Endothelial cell of umbilical vein (primary cell): ENCODE measurements around the gene DPYD. TPM values are rescaled to one million over a fixed set of nuclear protein-coding genes. Genes with fewer than 3 reads are reported as not detected.

Source experiments
- BruUV-seq: library from RNA; stranded (reverse); fragments of 400-500 nt; replicated peaks from 2 replicates; lab custom pipeline; 2021; lab: Mats Ljungman, UMichigan
- CTCF ChIA-PET: fragments of 300-600, 350-600 bp; sonication (Branson Sonifier 250); formaldehyde crosslinking; loops from one replicate; lab custom pipeline; 2021; ENCODE audit warnings: antibody characterized with exemption, inconsistent platforms; lab: Charles Lee
- POLR2A ChIA-PET: fragments of 300-600, 350-600 bp; sonication (Branson Sonifier 250); formaldehyde crosslinking; loops from one replicate; lab custom pipeline; 2021; ENCODE audit warnings: antibody characterized with exemption, inconsistent platforms; lab: Charles Lee
- DNase-seq: peaks from one replicate; pipeline ENCODE4 v3.0.0-alpha.2; 2011; ENCODE audit warnings: low read depth, low spot score
- FAIRE-seq: peaks from 2 replicates; lab custom pipeline; 2011; peaks lifted over from hg19 to GRCh38; lab: Jason Lieb, UNC
- H2AFZ ChIP-seq: 2 replicates; pipeline ENCODE4 v1.6.0; 2012; ENCODE audit warnings: low read depth, low read length, control low read depth, inconsistent platforms
- H3K27ac ChIP-seq: 2 replicates; pipeline ENCODE4 v1.5.1; 2011; ENCODE audit warnings: low read depth, mild to moderate bottlenecking, control low read depth, low read length, moderate library complexity; ENCODE audit not compliant: insufficient read depth
- H3K27me3 ChIP-seq, 2 experiments: 2 replicates each; pipeline versions ENCODE4 v1.6.0 to v1.6.1; 2011; ENCODE audit warnings: low read length in 2 of 2, mixed read lengths in 1 of 2; ENCODE audit not compliant: control insufficient read depth in 2 of 2, insufficient read depth in 2 of 2
- H3K36me3 ChIP-seq, 2 experiments: 2 replicates in 1 of 2; 3 replicates in 1 of 2; pipeline ENCODE4 v1.5.1; 2011; ENCODE audit warnings: low read length in 2 of 2, mild to moderate bottlenecking in 1 of 2, moderate library complexity in 1 of 2; ENCODE audit not compliant: control insufficient read depth in 2 of 2, insufficient read depth in 2 of 2; ENCODE audit errors: extremely low read depth in 1 of 2
- H3K4me1 ChIP-seq: 3 replicates; pipeline ENCODE4 v1.5.1; 2011; ENCODE audit warnings: mild to moderate bottlenecking, low read length; ENCODE audit not compliant: control insufficient read depth, insufficient read depth; ENCODE audit errors: extremely low read depth
- H3K4me2 ChIP-seq: 2 replicates; pipeline ENCODE4 v1.6.1; 2011; ENCODE audit warnings: low read length, control low read depth, mixed read lengths; ENCODE audit not compliant: insufficient read depth
- H3K4me3 ChIP-seq, 3 experiments: fragments of 200-600 bp in 1 of 3; sonication (generic), shearing (Covaris generic) in 1 of 3; replicated peaks in 1 of 3; 2 replicates each; pipeline ENCODE4 v1.5.1; 2011 to 2016; ENCODE audit warnings: control low read depth in 3 of 3, low read length in 3 of 3, mild to moderate bottlenecking in 2 of 3, inconsistent platforms in 1 of 3, low read depth in 1 of 3, moderate library complexity in 1 of 3; ENCODE audit not compliant: insufficient read depth in 1 of 3
- H3K79me2 ChIP-seq: 2 replicates; pipeline ENCODE4 v1.6.0; 2012; ENCODE audit warnings: low read length, inconsistent platforms; ENCODE audit not compliant: control insufficient read depth, insufficient read depth
- H3K9ac ChIP-seq: replicated peaks from 2 replicates; pipeline ENCODE3; 2011; ENCODE audit warnings: low read length, control low read depth; ENCODE audit not compliant: insufficient read depth; ENCODE audit errors: extremely low read depth
- H3K9me1 ChIP-seq: replicated peaks from 3 replicates; pipeline ENCODE4 v1.6.0; 2011; ENCODE audit warnings: mild to moderate bottlenecking, low read length; ENCODE audit not compliant: control insufficient read depth, insufficient read depth; ENCODE audit errors: extremely low read depth
- H3K9me3 ChIP-seq: replicated peaks from 2 replicates; pipeline ENCODE4 v1.5.1; 2012; ENCODE audit warnings: low read length, inconsistent platforms; ENCODE audit not compliant: control insufficient read depth, insufficient read depth
- H4K20me1 ChIP-seq: replicated peaks from 2 replicates; pipeline ENCODE3; 2011; ENCODE audit warnings: mild to moderate bottlenecking, low read length; ENCODE audit not compliant: control insufficient read depth, insufficient read depth; ENCODE audit errors: extremely low read depth
- CTCF ChIP-seq, 2 donors: IDR thresholded peaks; 1 replicate in 1 of 2; 2 replicates in 1 of 2; pipeline ENCODE4 v1.5.1; 2011; ENCODE audit warnings: low read length in 2 of 2, mild to moderate bottlenecking in 2 of 2, moderate library complexity in 2 of 2, control low read depth in 1 of 2, inconsistent platforms in 1 of 2, low read depth in 1 of 2; ENCODE audit not compliant: insufficient read depth in 1 of 2; ENCODE audit errors: extremely low read depth in 1 of 2
- EZH2 ChIP-seq: IDR thresholded peaks from 2 replicates; pipeline ENCODE4 v1.6.1; 2012; ENCODE audit warnings: borderline replicate concordance, low read depth, mild to moderate bottlenecking, moderate library complexity, low read length, inconsistent platforms; ENCODE audit not compliant: severe bottlenecking
- FOS ChIP-seq: IDR thresholded peaks from 2 replicates; pipeline ENCODE4 v1.6.1; 2011; ENCODE audit warnings: mild to moderate bottlenecking, low read length, moderate library complexity, borderline replicate concordance; ENCODE audit not compliant: insufficient read depth
- GATA2 ChIP-seq: IDR thresholded peaks from 2 replicates; pipeline ENCODE4 v1.7.0; 2011; ENCODE audit warnings: low read depth, mild to moderate bottlenecking, moderate library complexity, mixed read lengths, low read length; ENCODE audit not compliant: insufficient read length, insufficient read depth
- JUN ChIP-seq: IDR thresholded peaks from 2 replicates; pipeline ENCODE4 v1.6.1; 2011; ENCODE audit warnings: borderline replicate concordance, low read depth; ENCODE audit not compliant: insufficient read length, insufficient read depth
- MAX ChIP-seq: IDR thresholded peaks from 2 replicates; pipeline ENCODE4 v1.6.1; 2011; ENCODE audit not compliant: insufficient read depth, insufficient read length
- MYC ChIP-seq: IDR thresholded peaks from one replicate; pipeline ENCODE4 v1.6.1; 2011; ENCODE audit warnings: mild to moderate bottlenecking, low read depth, low read length
- POLR2A ChIP-seq: IDR thresholded peaks from 2 replicates; pipeline ENCODE4 v1.6.1; 2012; ENCODE audit warnings: low read depth, mild to moderate bottlenecking, control low read depth, low read length
- POLR2AphosphoS5 ChIP-seq: IDR thresholded peaks from 2 replicates; pipeline ENCODE4 v1.6.1; 2012; ENCODE audit warnings: low read depth, mild to moderate bottlenecking, control low read depth, low read length, moderate library complexity; ENCODE audit not compliant: insufficient read depth
- dilution Hi-C: fragments of 300-500 bp; cut with MboI; formaldehyde crosslinking; loops from one replicate; pipeline ENCODE4 v1.15.0; 2019; ENCODE audit warnings: low sequenced_read_pairs; ENCODE audit not compliant: extremely low pct_ligation_motif_present
- intact Hi-C: fragments of 100-400 bp; cut with micrococcal nuclease; formaldehyde crosslinking; loops from one replicate; pipeline ENCODE4 v1.10.0; 2022
- polyA plus RNA-seq, 4 experiments: library from polyadenylated mRNA; depleted of rRNA in 3 of 4; stranded (reverse) in 3 of 4; unstranded in 1 of 4; fragments of >200 nt; gene quantifications; 2 replicates each; pipeline versions ENCODE4 v1.2.1 to v1.2.3, GENCODE V29; 2011 to 2012; ENCODE audit warnings: missing spikeins in 1 of 4
- total RNA-seq: library from RNA; stranded (reverse); gene quantifications from 2 replicates; pipeline ENCODE4 v1.2.3, GENCODE V29; 2021

DPYD gene
- total and polyA plus RNA-seq, 2 donors (not counting 3 experiments of a cell fraction or from before 2014, with no cell fraction given) = 4.6 to 15.1 TPM

- ChIA-PET CTCF (no interaction called here), POLR2A (no interaction called here)
- no peak overlapping the region for H3K9ac ChIP-seq
- no peak overlapping the region for H3K4me3 ChIP-seq
- no peaks in the 10 kb centered on the region for H3K4me1 ChIP-seq
- no peaks in the 10 kb centered on the region for H3K9me1 ChIP-seq
- H4K20me1 ChIP-seq = no peaks in the 10 kb centered on the region
- no peak overlapping the region for H3K27ac ChIP-seq
- no peaks in the 10 kb centered on the region for H3K9me3 ChIP-seq
- no peaks in the 10 kb centered on the region for H3K36me3 ChIP-seq
- TF ChIP-seq MAX = no peak
- TF ChIP-seq MYC = no peak
- no peak for TF ChIP-seq POLR2A
- TF ChIP-seq GATA2 = no peak
- no peak for TF ChIP-seq CTCF (IDR thresholded peaks at IDR 0.05; ENCODE audit: extremely low read depth in 1 of 2, insufficient read depth in 1 of 2, low read depth in 1 of 2, low read length in 2 of 2)
- TF ChIP-seq POLR2AphosphoS5 = no peak
- no peak for TF ChIP-seq FOS
- no peak for TF ChIP-seq JUN
- no peak for TF ChIP-seq EZH2
- H3K4me2 ChIP-seq = no peak overlapping the region
- FAIRE-seq (no peak), DNase-seq (no peak)
- BruUV-seq = no TSS peak
- H3K27me3 ChIP-seq = no peaks in the 10 kb centered on the region
- H3K79me2 ChIP-seq = no peaks in the 10 kb centered on the region
- no peak overlapping the region for H2AFZ ChIP-seq
- dilution Hi-C loops = no loop called here
- intact Hi-C loops = no loop called here
These were observed 882.4 kb downstream of the DPYD start for GRCh38 chr1:97038410-97038809.
